GM12891 (cell line): ENCODE results near the gene NLRP7.
"Not testable (repeated sequence)": the region's sequence is repeated elsewhere in the genome, so short reads cannot be mapped to it uniquely, and the experiment has no call there.

Experiments used
- DNase-seq: peaks from one replicate; pipeline ENCODE4 v3.0.0; 2011; ENCODE audit warnings: low spot score; ENCODE audit not compliant: insufficient read length
- FAIRE-seq: peaks from 2 replicates; lab custom pipeline; 2011; peaks lifted over from hg19 to GRCh38; lab: Jason Lieb, UNC
- PAX5 ChIP-seq: IDR thresholded peaks from 2 replicates; pipeline ENCODE4 v1.6.1; 2011; ENCODE audit warnings: low read length, moderate library complexity, mild to moderate bottlenecking; ENCODE audit not compliant: insufficient read depth, severe bottlenecking
- POLR2A ChIP-seq: IDR thresholded peaks from 2 replicates; pipeline ENCODE4 v1.6.1; 2011; ENCODE audit warnings: low read depth, low read length, control low read depth
- POLR2AphosphoS5 ChIP-seq: IDR thresholded peaks from 2 replicates; pipeline ENCODE4 v1.6.1; 2011; ENCODE audit warnings: low read depth, low read length, control low read depth
- POU2F2 ChIP-seq: IDR thresholded peaks from 2 replicates; pipeline ENCODE4 v1.6.1; 2011; ENCODE audit warnings: low read depth, mild to moderate bottlenecking, control low read depth, low read length, moderate library complexity
- SPI1 ChIP-seq: IDR thresholded peaks from 2 replicates; pipeline ENCODE4 v1.6.1; 2011; ENCODE audit warnings: low read depth, low read length, control low read depth
- TAF1 ChIP-seq: IDR thresholded peaks from 2 replicates; pipeline ENCODE4 v1.6.1; 2011; ENCODE audit warnings: low read depth, low read length, control low read depth

NLRP7 gene

GRCh38 chr19:54952591-54953344, 5.4 kb upstream of the NLRP7 start:
- TF ChIP-seq SPI1 = no peak
- no peak for TF ChIP-seq TAF1
- no peak for TF ChIP-seq POLR2A
- no peak for TF ChIP-seq PAX5
- TF ChIP-seq POU2F2 = no peak
- DNase-seq (no peak), FAIRE-seq (no peak)

GRCh38 chr19:54950580-54950979, 3.2 kb upstream of the NLRP7 start:
- peak; percentile 50 for FAIRE-seq

GRCh38 chr19:54949412-54949811, 2.1 kb upstream of the NLRP7 start:
- no peak for FAIRE-seq
- no peak for DNase-seq
- TF ChIP-seq POU2F2 = peak; percentile 88
- no peak for TF ChIP-seq SPI1

More at GRCh38 chr19:54950580-54950979, 3.2 kb upstream of the NLRP7 start:
- DNase-seq = not testable (repeated sequence)

- not testable (repeated sequence) for DNase-seq
- peak; percentile 55 for FAIRE-seq
Observed at GRCh38 chr19:54943772-54944361, 3.5 kb downstream of the NLRP7 start.

- not testable (repeated sequence) for FAIRE-seq, DNase-seq
Observed at GRCh38 chr19:54939538-54939937, 7.8 kb downstream of the NLRP7 start.

- FAIRE-seq (peak; percentile 88), DNase-seq (no peak)
- no peak for TF ChIP-seq SPI1
- no peak for TF ChIP-seq TAF1
- no peak for TF ChIP-seq PAX5
- peak; percentile 64; the same call in 1 of the 2 replicates for TF ChIP-seq POU2F2
Observed at GRCh38 chr19:54938906-54939305, 8.4 kb downstream of the NLRP7 start.

GRCh38 chr19:54937926-54938325, 9.4 kb downstream of the NLRP7 start:
- TF ChIP-seq POLR2AphosphoS5 (no peak), TAF1 (no peak), POU2F2 (no peak), PAX5 (no peak), SPI1 (peak; percentile 88), POLR2A (no peak)
- FAIRE-seq (peak; percentile 85), DNase-seq (peak; percentile 66)

GRCh38 chr19:54928299-54928698, 19.0 kb downstream of the NLRP7 start:
- FAIRE-seq = peak; percentile 16
- TF ChIP-seq POLR2A (no peak), POU2F2 (no peak)
- no peak for DNase-seq

- DNase-seq (no peak), FAIRE-seq (peak; percentile 33)
- TF ChIP-seq PAX5 (no peak), TAF1 (no peak), SPI1 (no peak), POLR2A (no peak), POU2F2 (no peak), POLR2AphosphoS5 (no peak)
Observed at GRCh38 chr19:54923276-54923675, 24.1 kb downstream of the NLRP7 start.

- no peak for DNase-seq
- peak; percentile 35 for FAIRE-seq
- peak; percentile 28; the same call in 1 of the 2 replicates for TF ChIP-seq SPI1
- TF ChIP-seq TAF1 = no peak
Observed at GRCh38 chr19:54921082-54921481, 26.2 kb downstream of the NLRP7 start.

- DNase-seq, FAIRE-seq: not testable (repeated sequence)
Observed at GRCh38 chr19:54919646-54920563, 27.4 kb downstream of the NLRP7 start.
